HEK293 (cell line): ENCODE data around the gene YARS2.
A peak's percentile ranks its signal among the peaks of the same experiment; 100 is the strongest.

Source experiments
- BCL11A ChIP-seq: fragments of 450-650 bp; formaldehyde crosslinking; IDR thresholded peaks from 2 replicates; pipeline ENCODE4 v1.5.1; 2016; ENCODE audit warnings: low read depth, missing biosample characterization, missing genetic modification characterization
- BCL11B ChIP-seq: fragments of 450-650 bp; formaldehyde crosslinking; IDR thresholded peaks from 2 replicates; pipeline ENCODE4 v1.5.1; 2016; ENCODE audit warnings: low read depth, missing biosample characterization, missing genetic modification characterization
- KLF10 ChIP-seq: fragments of 450-650 bp; IDR thresholded peaks from 2 replicates; pipeline ENCODE4 v1.5.1; 2018; ENCODE audit warnings: missing biosample characterization, mild to moderate bottlenecking, missing genetic modification characterization
- MYNN ChIP-seq: fragments of 450-650 bp; formaldehyde crosslinking; IDR thresholded peaks from 2 replicates; pipeline ENCODE4 v1.5.1; 2016; ENCODE audit warnings: missing biosample characterization, missing genetic modification characterization, borderline replicate concordance
- REPIN1 ChIP-seq: fragments of 450-650 bp; formaldehyde crosslinking; IDR thresholded peaks from 2 replicates; pipeline ENCODE4 v1.5.1; 2017; ENCODE audit warnings: missing biosample characterization, missing genetic modification characterization, low read depth
- SP2 ChIP-seq: fragments of 450-650 bp; formaldehyde crosslinking; IDR thresholded peaks from 2 replicates; pipeline ENCODE4 v1.5.1; 2016; ENCODE audit warnings: missing biosample characterization, missing genetic modification characterization
- ZBTB21 ChIP-seq: fragments of 450-650 bp; formaldehyde crosslinking; IDR thresholded peaks from 2 replicates; pipeline ENCODE4 v1.5.1; 2017; ENCODE audit warnings: missing biosample characterization, missing genetic modification characterization
- ZNF10 ChIP-seq: fragments of 450-650 bp; formaldehyde crosslinking; IDR thresholded peaks from 2 replicates; pipeline ENCODE4 v1.5.1; 2017; ENCODE audit warnings: missing biosample characterization, missing genetic modification characterization
- ZNF214 ChIP-seq: fragments of 450-650 bp; formaldehyde crosslinking; IDR thresholded peaks from 2 replicates; pipeline ENCODE4 v1.5.1; 2017; ENCODE audit warnings: missing biosample characterization, mild to moderate bottlenecking, missing genetic modification characterization, borderline replicate concordance
- ZNF248 ChIP-seq: fragments of 450-650 bp; formaldehyde crosslinking; IDR thresholded peaks from 2 replicates; pipeline ENCODE4 v1.5.1; 2017; ENCODE audit warnings: missing biosample characterization, missing genetic modification characterization
- ZNF302 ChIP-seq: fragments of 450-650 bp; formaldehyde crosslinking; IDR thresholded peaks from 2 replicates; pipeline ENCODE4 v1.5.1; 2016; ENCODE audit warnings: missing biosample characterization, missing genetic modification characterization, low read depth
- ZNF324 ChIP-seq: fragments of 450-650 bp; formaldehyde crosslinking; IDR thresholded peaks from 2 replicates; pipeline ENCODE4 v1.5.1; 2016; ENCODE audit warnings: missing biosample characterization, missing genetic modification characterization
- ZNF391 ChIP-seq: fragments of 450-650 bp; formaldehyde crosslinking; IDR thresholded peaks from 2 replicates; pipeline ENCODE4 v1.5.1; 2016; ENCODE audit warnings: low read depth, missing biosample characterization, missing genetic modification characterization, borderline replicate concordance
- ZNF394 ChIP-seq: fragments of 450-650 bp; formaldehyde crosslinking; IDR thresholded peaks from 2 replicates; pipeline ENCODE4 v1.5.1; 2016; ENCODE audit warnings: missing biosample characterization, missing genetic modification characterization, mild to moderate bottlenecking, moderate library complexity, borderline replicate concordance
- ZNF514 ChIP-seq: fragments of 450-650 bp; formaldehyde crosslinking; IDR thresholded peaks from 2 replicates; pipeline ENCODE4 v1.5.1; 2016; ENCODE audit warnings: missing biosample characterization, missing genetic modification characterization
- ZNF529 ChIP-seq: fragments of 450-650 bp; formaldehyde crosslinking; IDR thresholded peaks from 2 replicates; pipeline ENCODE4 v1.5.1; 2017; ENCODE audit warnings: missing genetic modification characterization, missing biosample characterization; ENCODE audit not compliant: insufficient replicate concordance
- ZNF530 ChIP-seq: fragments of 450-650 bp; formaldehyde crosslinking; IDR thresholded peaks from 2 replicates; pipeline ENCODE4 v1.5.1; 2016; ENCODE audit warnings: low read depth, missing biosample characterization, missing genetic modification characterization
- ZNF558 ChIP-seq: fragments of 450-650 bp; formaldehyde crosslinking; IDR thresholded peaks from 2 replicates; pipeline ENCODE4 v1.5.1; 2016; ENCODE audit warnings: missing biosample characterization, missing genetic modification characterization
- ZNF621 ChIP-seq: fragments of 450-650 bp; formaldehyde crosslinking; IDR thresholded peaks from 2 replicates; pipeline ENCODE4 v1.5.1; 2017; ENCODE audit warnings: missing biosample characterization, missing genetic modification characterization
- ZNF658 ChIP-seq: fragments of 450-650 bp; formaldehyde crosslinking; IDR thresholded peaks from 2 replicates; pipeline ENCODE4; 2016; ENCODE audit warnings: missing biosample characterization, missing genetic modification characterization
- ZNF670 ChIP-seq: fragments of 450-650 bp; formaldehyde crosslinking; IDR thresholded peaks from 2 replicates; pipeline ENCODE4 v1.5.1; 2016; ENCODE audit warnings: missing biosample characterization, missing genetic modification characterization, low read depth
- ZNF707 ChIP-seq: fragments of 450-650 bp; formaldehyde crosslinking; IDR thresholded peaks from 2 replicates; pipeline ENCODE4 v1.5.1; 2016; ENCODE audit warnings: missing biosample characterization, missing genetic modification characterization
- TF ChIP-seq, protein P1 (sequence below): fragments of 450-650 bp; formaldehyde crosslinking; IDR thresholded peaks from 2 replicates; pipeline ENCODE4 v1.5.1; 2016; ENCODE audit warnings: missing biosample characterization, missing genetic modification characterization
- TF ChIP-seq, protein P2 (sequence below): fragments of 450-650 bp; formaldehyde crosslinking; IDR thresholded peaks from 2 replicates; pipeline ENCODE4 v1.5.1; 2016; ENCODE audit warnings: missing biosample characterization, missing genetic modification characterization, low read depth
- TF ChIP-seq, protein P3 (sequence below): fragments of 450-650 bp; formaldehyde crosslinking; conservative IDR thresholded peaks from 2 replicates; pipeline ENCODE4 v1.5.1; 2016; ENCODE audit warnings: low read depth, missing biosample characterization, missing genetic modification characterization
- TF ChIP-seq, protein P4 (sequence below): fragments of 450-650 bp; formaldehyde crosslinking; IDR thresholded peaks from 2 replicates; pipeline ENCODE4 v1.5.1; 2016; ENCODE audit warnings: missing biosample characterization, missing genetic modification characterization, borderline replicate concordance
- TF ChIP-seq, protein P5 (sequence below): fragments of 450-650 bp; formaldehyde crosslinking; IDR thresholded peaks from 2 replicates; pipeline ENCODE4 v1.5.1; 2016; ENCODE audit warnings: missing biosample characterization, missing genetic modification characterization

The YARS2 gene

DNA sequence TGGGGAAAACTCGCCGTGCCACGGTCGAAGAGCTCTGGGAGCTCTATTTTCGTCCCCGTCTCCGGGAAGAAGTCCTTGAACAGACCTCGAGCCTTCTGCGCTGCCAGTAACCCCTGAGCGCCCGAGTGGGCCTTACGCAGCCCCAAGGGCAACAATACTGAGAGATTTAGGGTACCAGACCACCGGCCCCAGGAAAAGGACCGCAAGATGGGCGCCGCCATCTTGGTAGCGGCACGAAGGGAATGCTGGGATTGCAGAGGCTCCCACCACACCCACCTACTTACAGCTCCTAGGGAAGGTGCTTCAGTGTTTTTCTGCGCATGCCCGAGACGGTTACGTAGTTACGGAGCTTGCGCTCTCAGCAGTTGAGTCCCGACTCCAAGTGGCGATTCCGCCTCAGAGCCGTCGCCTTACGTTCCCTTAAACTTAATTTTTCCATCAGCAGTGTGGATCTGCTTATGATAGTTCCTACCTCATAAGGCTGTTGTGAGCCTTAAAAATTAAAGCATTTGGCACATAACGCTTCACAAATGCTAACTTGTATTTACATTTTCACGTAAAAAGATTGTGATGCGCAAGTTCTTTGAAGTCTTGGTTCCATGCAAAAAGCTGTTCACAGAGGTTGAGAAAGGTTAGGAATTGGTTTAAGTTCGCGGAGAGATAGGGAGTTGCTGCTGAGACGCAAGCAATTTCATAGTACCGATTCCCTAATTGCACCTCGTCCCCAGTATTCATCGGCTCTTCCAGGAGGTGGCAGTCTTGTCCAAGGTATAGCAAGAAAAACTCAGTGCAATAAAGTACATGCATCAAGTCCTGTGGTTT, at the start of gene YARS2 (continued):
- TF ChIP-seq, protein P1, sequence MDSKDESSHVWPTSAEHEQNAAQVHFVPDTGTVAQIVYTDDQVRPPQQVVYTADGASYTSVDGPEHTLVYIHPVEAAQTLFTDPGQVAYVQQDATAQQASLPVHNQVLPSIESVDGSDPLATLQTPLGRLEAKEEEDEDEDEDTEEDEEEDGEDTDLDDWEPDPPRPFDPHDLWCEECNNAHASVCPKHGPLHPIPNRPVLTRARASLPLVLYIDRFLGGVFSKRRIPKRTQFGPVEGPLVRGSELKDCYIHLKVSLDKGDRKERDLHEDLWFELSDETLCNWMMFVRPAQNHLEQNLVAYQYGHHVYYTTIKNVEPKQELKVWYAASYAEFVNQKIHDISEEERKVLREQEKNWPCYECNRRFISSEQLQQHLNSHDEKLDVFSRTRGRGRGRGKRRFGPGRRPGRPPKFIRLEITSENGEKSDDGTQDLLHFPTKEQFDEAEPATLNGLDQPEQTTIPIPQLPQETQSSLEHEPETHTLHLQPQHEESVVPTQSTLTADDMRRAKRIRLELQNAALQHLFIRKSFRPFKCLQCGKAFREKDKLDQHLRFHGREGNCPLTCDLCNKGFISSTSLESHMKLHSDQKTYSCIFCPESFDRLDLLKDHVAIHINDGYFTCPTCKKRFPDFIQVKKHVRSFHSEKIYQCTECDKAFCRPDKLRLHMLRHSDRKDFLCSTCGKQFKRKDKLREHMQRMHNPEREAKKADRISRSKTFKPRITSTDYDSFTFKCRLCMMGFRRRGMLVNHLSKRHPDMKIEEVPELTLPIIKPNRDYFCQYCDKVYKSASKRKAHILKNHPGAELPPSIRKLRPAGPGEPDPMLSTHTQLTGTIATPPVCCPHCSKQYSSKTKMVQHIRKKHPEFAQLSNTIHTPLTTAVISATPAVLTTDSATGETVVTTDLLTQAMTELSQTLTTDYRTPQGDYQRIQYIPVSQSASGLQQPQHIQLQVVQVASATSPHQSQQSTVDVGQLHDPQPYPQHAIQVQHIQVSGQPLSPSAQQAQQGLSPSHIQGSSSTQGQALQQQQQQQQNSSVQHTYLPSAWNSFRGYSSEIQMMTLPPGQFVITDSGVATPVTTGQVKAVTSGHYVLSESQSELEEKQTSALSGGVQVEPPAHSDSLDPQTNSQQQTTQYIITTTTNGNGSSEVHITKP (tag by site-specific recombination): no peak
- no peak for TF ChIP-seq ZNF324 (tag by site-specific recombination)
- TF ChIP-seq BCL11A (tag by site-specific recombination): no peak
- no peak for TF ChIP-seq ZNF214 (tag by site-specific recombination)
- no peak for TF ChIP-seq ZNF670
- TF ChIP-seq, protein P2, sequence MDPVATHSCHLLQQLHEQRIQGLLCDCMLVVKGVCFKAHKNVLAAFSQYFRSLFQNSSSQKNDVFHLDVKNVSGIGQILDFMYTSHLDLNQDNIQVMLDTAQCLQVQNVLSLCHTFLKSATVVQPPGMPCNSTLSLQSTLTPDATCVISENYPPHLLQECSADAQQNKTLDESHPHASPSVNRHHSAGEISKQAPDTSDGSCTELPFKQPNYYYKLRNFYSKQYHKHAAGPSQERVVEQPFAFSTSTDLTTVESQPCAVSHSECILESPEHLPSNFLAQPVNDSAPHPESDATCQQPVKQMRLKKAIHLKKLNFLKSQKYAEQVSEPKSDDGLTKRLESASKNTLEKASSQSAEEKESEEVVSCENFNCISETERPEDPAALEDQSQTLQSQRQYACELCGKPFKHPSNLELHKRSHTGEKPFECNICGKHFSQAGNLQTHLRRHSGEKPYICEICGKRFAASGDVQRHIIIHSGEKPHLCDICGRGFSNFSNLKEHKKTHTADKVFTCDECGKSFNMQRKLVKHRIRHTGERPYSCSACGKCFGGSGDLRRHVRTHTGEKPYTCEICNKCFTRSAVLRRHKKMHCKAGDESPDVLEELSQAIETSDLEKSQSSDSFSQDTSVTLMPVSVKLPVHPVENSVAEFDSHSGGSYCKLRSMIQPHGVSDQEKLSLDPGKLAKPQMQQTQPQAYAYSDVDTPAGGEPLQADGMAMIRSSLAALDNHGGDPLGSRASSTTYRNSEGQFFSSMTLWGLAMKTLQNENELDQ (tag by site-specific recombination): no peak
- TF ChIP-seq ZNF10: peak; percentile 82; the same call in 1 of the 2 replicates
- TF ChIP-seq ZNF529 (tag by site-specific recombination): no peak
- TF ChIP-seq KLF10 (tag by site-specific recombination): peak; percentile 75
- TF ChIP-seq ZNF302 (tag by site-specific recombination): no peak
- TF ChIP-seq ZNF707 (tag by site-specific recombination): no peak; the same call in 1 of the 2 replicates
- TF ChIP-seq SP2 (tag by site-specific recombination): peak; percentile 32
- no peak for TF ChIP-seq ZNF248
- 0 out of 2 replicates have a peak, but pooled peaks have one; percentile 20 for TF ChIP-seq ZNF394 (tag by site-specific recombination)
- TF ChIP-seq, protein P3, sequence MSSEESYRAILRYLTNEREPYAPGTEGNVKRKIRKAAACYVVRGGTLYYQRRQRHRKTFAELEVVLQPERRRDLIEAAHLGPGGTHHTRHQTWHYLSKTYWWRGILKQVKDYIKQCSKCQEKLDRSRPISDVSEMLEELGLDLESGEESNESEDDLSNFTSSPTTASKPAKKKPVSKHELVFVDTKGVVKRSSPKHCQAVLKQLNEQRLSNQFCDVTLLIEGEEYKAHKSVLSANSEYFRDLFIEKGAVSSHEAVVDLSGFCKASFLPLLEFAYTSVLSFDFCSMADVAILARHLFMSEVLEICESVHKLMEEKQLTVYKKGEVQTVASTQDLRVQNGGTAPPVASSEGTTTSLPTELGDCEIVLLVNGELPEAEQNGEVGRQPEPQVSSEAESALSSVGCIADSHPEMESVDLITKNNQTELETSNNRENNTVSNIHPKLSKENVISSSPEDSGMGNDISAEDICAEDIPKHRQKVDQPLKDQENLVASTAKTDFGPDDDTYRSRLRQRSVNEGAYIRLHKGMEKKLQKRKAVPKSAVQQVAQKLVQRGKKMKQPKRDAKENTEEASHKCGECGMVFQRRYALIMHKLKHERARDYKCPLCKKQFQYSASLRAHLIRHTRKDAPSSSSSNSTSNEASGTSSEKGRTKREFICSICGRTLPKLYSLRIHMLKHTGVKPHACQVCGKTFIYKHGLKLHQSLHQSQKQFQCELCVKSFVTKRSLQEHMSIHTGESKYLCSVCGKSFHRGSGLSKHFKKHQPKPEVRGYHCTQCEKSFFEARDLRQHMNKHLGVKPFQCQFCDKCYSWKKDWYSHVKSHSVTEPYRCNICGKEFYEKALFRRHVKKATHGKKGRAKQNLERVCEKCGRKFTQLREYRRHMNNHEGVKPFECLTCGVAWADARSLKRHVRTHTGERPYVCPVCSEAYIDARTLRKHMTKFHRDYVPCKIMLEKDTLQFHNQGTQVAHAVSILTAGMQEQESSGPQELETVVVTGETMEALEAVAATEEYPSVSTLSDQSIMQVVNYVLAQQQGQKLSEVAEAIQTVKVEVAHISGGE (tag by site-specific recombination): no peak
- TF ChIP-seq ZNF391: no peak
- no peak for TF ChIP-seq ZNF514 (tag by site-specific recombination)
- TF ChIP-seq MYNN: no peak
- TF ChIP-seq BCL11B (tag by site-specific recombination): no peak
- TF ChIP-seq ZNF530: no peak
- no peak for TF ChIP-seq ZNF621
- TF ChIP-seq, protein P4, sequence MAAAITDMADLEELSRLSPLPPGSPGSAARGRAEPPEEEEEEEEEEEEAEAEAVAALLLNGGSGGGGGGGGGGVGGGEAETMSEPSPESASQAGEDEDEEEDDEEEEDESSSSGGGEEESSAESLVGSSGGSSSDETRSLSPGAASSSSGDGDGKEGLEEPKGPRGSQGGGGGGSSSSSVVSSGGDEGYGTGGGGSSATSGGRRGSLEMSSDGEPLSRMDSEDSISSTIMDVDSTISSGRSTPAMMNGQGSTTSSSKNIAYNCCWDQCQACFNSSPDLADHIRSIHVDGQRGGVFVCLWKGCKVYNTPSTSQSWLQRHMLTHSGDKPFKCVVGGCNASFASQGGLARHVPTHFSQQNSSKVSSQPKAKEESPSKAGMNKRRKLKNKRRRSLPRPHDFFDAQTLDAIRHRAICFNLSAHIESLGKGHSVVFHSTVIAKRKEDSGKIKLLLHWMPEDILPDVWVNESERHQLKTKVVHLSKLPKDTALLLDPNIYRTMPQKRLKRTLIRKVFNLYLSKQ: no peak
- TF ChIP-seq, protein P5, sequence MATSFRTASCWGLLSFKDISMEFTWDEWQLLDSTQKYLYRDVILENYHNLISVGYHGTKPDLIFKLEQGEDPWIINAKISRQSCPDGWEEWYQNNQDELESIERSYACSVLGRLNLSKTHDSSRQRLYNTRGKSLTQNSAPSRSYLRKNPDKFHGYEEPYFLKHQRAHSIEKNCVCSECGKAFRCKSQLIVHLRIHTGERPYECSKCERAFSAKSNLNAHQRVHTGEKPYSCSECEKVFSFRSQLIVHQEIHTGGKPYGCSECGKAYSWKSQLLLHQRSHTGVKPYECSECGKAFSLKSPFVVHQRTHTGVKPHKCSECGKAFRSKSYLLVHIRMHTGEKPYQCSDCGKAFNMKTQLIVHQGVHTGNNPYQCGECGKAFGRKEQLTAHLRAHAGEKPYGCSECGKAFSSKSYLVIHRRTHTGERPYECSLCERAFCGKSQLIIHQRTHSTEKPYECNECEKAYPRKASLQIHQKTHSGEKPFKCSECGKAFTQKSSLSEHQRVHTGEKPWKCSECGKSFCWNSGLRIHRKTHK (tag by site-specific recombination): no peak
- TF ChIP-seq ZNF658 (tag by site-specific recombination): no peak
- TF ChIP-seq ZNF558: peak; percentile 15; the same call in 1 of the 2 replicates
- no peak for TF ChIP-seq ZBTB21 (tag by site-specific recombination)
- no peak; the same call in 1 of the 2 replicates for TF ChIP-seq REPIN1
